Midbrain (tissue), 1 donor: Measurements from ENCODE around the gene TARBP1.
"Not testable (repeated sequence)": the region's sequence is repeated elsewhere in the genome, so short reads cannot be mapped to it uniquely, and the experiment has no call there.

Source experiments
- DNase-seq: peaks from one replicate; lab custom pipeline; 2025; lab: John Stamatoyannopoulos, UW

The TARBP1 gene

GRCh38 chr1:234504969-234505768, 26.2 kb upstream of the TARBP1 start:
- no peak for DNase-seq

GRCh38 chr1:234504251-234504650, 25.3 kb upstream of the TARBP1 start:
- DNase-seq: not testable (repeated sequence)

- no peak for DNase-seq
Observed at GRCh38 chr1:234503193-234504050, 24.4 kb upstream of the TARBP1 start.

- no peak for DNase-seq
Observed at GRCh38 chr1:234502785-234503184, 23.8 kb upstream of the TARBP1 start.

- no peak for DNase-seq
Observed at GRCh38 chr1:234500269-234500668, 21.3 kb upstream of the TARBP1 start.

GRCh38 chr1:234499943-234500245, 20.9 kb upstream of the TARBP1 start:
- no peak for DNase-seq

GRCh38 chr1:234499119-234499942, 20.4 kb upstream of the TARBP1 start:
- peak; percentile 94 for DNase-seq

GRCh38 chr1:234498448-234499118, 19.6 kb upstream of the TARBP1 start:
- no peak for DNase-seq

- no peak for DNase-seq
Observed at GRCh38 chr1:234497589-234497988, 18.6 kb upstream of the TARBP1 start.

GRCh38 chr1:234495231-234495990, 16.4 kb upstream of the TARBP1 start:
- DNase-seq: no peak

GRCh38 chr1:234494049-234494448, 15.1 kb upstream of the TARBP1 start:
- no peak for DNase-seq

GRCh38 chr1:234490793-234491479, 12.0 kb upstream of the TARBP1 start:
- no peak for DNase-seq

- no peak for DNase-seq
Observed at GRCh38 chr1:234489698-234490077, 10.7 kb upstream of the TARBP1 start.

- no peak for DNase-seq
Observed at GRCh38 chr1:234489007-234489697, 10.2 kb upstream of the TARBP1 start.

GRCh38 chr1:234488054-234489006, 9.4 kb upstream of the TARBP1 start:
- DNase-seq: no peak

GRCh38 chr1:234486858-234487840, 8.2 kb upstream of the TARBP1 start:
- peak; percentile 71 for DNase-seq

- no peak for DNase-seq
Observed at GRCh38 chr1:234484991-234485739, 6.2 kb upstream of the TARBP1 start.
